Esophagus muscularis mucosa (tissue), 4 donors: ENCODE measurements around the gene GSTO2. TPM values are rescaled to one million over a fixed set of nuclear protein-coding genes. Genes with fewer than 3 reads are reported as not detected.
"Not testable (repeated sequence)": the region's sequence is repeated elsewhere in the genome, so short reads cannot be mapped to it uniquely, and the experiment has no call there.

Experiments
- DNase-seq: peaks from one replicate; pipeline ENCODE4 v3.0.0-alpha.2; 2017; ENCODE audit errors: extremely low spot score
- H3K27ac ChIP-seq, 4 donors: fragments of 200-600 bp; sonication (generic); replicated peaks in 1 of 4; 1 replicate in 3 of 4; 2 replicates in 1 of 4; pipeline ENCODE4 v1.5.1; 2016 to 2019; ENCODE audit warnings: mild to moderate bottlenecking in 1 of 4
- H3K27me3 ChIP-seq, 4 donors: fragments of 200-600 bp; sonication (generic); one replicate each; pipeline versions ENCODE4 v1.5.1 to v1.6.0; 2016 to 2019
- H3K36me3 ChIP-seq, 4 donors: fragments of 200-600 bp; sonication (generic); one replicate each; pipeline ENCODE4 v1.5.1; 2016 to 2019
- H3K4me1 ChIP-seq, 4 donors: fragments of 200-600 bp; sonication (generic); one replicate each; pipeline ENCODE4 v1.5.1; 2016 to 2019
- H3K4me3 ChIP-seq, 4 donors: fragments of 200-600 bp; sonication (generic); 1 replicate in 2 of 4; 2 replicates in 2 of 4; pipeline ENCODE4 v1.5.1; 2016 to 2019; ENCODE audit warnings: mild to moderate bottlenecking in 4 of 4, moderate library complexity in 1 of 4
- H3K9me3 ChIP-seq, 4 donors: fragments of 200-600 bp; sonication (generic); 1 replicate in 3 of 4; 2 replicates in 1 of 4; pipeline ENCODE4 v1.5.1; 2016 to 2019
- EP300 ChIP-seq: sonication (generic); formaldehyde crosslinking; IDR thresholded peaks from one replicate; pipeline ENCODE4 v1.6.1; 2017; ENCODE audit warnings: antibody characterized with exemption
- POLR2A ChIP-seq: fragments of 450-650 bp; IDR thresholded peaks from one replicate; pipeline ENCODE4 v1.6.1; 2017; ENCODE audit warnings: antibody characterized with exemption, moderate library complexity, mild to moderate bottlenecking, low read depth
- POLR2AphosphoS5 ChIP-seq, 2 donors: sonication (generic); formaldehyde crosslinking; IDR thresholded peaks; one replicate each; pipeline ENCODE4 v1.6.1; 2017; ENCODE audit warnings: antibody characterized with exemption in 2 of 2
- WGBS: methylation state at CpG from one replicate; pipeline ENCODE4 v1.1.5; 2018; 5-methylcytosine and 5-hydroxymethylcytosine counted together
- intact Hi-C: fragments of 100-400 bp; cut with DNase I; formaldehyde crosslinking; loops from one replicate; pipeline ENCODE4 v1.15.1; 2023
- total RNA-seq, 4 donors: library from RNA; depleted of rRNA; stranded (reverse); fragments of >200 nt; gene quantifications; one replicate each; pipeline versions ENCODE4 v1.1.0 to v1.2.1, GENCODE V29; 2016
- TF ChIP-seq, protein P1 (sequence below), 3 experiments: fragments of 200-600 bp in 2 of 3; fragments of 450-650 bp in 1 of 3; sonication (generic) in 2 of 3; IDR thresholded peaks; one replicate each; pipeline ENCODE4 v1.5.1; 2017 to 2019; ENCODE audit warnings: antibody characterized with exemption in 3 of 3, mild to moderate bottlenecking in 2 of 3, moderate library complexity in 1 of 3

Gene GSTO2
- total RNA-seq, 4 donors from 2014 or later, result 0.42 to 0.99 (median 0.63) TPM

DNA sequence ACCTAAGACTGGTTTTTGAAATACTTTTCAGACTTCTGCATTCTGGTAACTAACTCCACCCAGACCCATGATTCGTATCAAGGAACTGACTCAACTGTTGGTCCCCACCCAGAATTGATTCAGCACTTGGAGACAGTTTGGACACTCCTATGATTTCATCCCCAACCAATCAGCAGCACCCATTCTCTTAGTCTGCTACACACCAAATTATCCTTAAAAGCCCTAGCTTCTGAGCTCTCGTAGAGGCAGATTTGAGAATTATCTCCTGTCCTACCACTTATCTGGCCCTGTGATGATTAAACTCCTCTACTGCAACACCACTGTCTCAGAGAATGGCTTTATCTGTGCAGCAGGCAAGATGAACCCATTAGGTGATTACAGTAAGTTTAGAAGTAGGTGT is 22.0 kb upstream of the GSTO2 start:
- TF ChIP-seq POLR2AphosphoS5 (IDR thresholded peaks at IDR 0.05) (no peak), POLR2A (no peak), EP300 (no peak)
- TF ChIP-seq, protein P1, sequence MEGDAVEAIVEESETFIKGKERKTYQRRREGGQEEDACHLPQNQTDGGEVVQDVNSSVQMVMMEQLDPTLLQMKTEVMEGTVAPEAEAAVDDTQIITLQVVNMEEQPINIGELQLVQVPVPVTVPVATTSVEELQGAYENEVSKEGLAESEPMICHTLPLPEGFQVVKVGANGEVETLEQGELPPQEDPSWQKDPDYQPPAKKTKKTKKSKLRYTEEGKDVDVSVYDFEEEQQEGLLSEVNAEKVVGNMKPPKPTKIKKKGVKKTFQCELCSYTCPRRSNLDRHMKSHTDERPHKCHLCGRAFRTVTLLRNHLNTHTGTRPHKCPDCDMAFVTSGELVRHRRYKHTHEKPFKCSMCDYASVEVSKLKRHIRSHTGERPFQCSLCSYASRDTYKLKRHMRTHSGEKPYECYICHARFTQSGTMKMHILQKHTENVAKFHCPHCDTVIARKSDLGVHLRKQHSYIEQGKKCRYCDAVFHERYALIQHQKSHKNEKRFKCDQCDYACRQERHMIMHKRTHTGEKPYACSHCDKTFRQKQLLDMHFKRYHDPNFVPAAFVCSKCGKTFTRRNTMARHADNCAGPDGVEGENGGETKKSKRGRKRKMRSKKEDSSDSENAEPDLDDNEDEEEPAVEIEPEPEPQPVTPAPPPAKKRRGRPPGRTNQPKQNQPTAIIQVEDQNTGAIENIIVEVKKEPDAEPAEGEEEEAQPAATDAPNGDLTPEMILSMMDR (IDR thresholded peaks at IDR 0.05), result no peak
- Histone ChIP-seq H3K27ac (no peak overlapping the region), H3K4me1 (no peaks in the 10 kb centered on the region), H3K4me3 (no peak overlapping the region), H3K9me3 (no peaks in the 10 kb centered on the region), H3K27me3 (no peaks in the 10 kb centered on the region), H3K36me3 (no peaks in the 10 kb centered on the region)
- 41% methylated on average over 2 of the region's 2 CpGs for WGBS
- DNase-seq, result no peak
- intact Hi-C loops, result no loop called here

DNA sequence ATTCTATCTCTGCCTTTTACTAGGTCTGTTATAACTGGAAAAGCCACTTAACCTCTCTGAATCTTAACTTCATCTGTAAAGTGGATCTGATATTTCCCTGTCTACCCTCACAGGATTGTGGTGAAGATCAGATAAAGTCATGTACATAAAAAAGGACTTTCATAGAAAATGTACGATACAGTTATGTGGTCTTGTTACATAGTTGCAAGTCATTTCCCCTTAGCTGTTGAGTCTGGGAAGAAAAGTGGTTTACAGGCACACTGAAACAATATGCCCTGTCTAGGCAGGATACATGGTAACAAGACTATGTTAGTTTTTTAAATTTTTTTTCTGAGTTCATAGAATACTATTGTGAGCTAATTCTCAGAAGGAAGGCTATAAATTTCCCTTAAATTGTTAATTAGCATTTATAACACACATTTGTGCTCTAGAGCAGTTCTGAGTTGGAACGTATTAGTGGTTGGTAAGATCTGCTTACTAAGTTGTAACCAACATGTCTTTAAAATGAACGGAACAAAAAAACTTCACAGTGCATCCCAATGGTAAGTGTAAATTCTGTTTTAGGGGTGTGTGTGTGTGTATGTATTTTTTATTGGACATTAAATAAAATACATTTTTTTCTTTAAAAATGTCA is 21.4 kb upstream of the GSTO2 start:
- TF ChIP-seq POLR2A (no peak), POLR2AphosphoS5 (IDR thresholded peaks at IDR 0.05) (no peak), EP300 (no peak)
- TF ChIP-seq, protein P1 (IDR thresholded peaks at IDR 0.05), result no peak
- Histone ChIP-seq H3K4me3 (no peak overlapping the region), H3K36me3 (no peaks in the 10 kb centered on the region), H3K27me3 (no peaks in the 10 kb centered on the region), H3K9me3 (no peaks in the 10 kb centered on the region), H3K4me1 (no peaks in the 10 kb centered on the region), H3K27ac (no peak overlapping the region)
- no peak for DNase-seq
- intact Hi-C loops, result no loop called here
- WGBS, result 80% methylated on average over 3 of the region's 3 CpGs

DNA sequence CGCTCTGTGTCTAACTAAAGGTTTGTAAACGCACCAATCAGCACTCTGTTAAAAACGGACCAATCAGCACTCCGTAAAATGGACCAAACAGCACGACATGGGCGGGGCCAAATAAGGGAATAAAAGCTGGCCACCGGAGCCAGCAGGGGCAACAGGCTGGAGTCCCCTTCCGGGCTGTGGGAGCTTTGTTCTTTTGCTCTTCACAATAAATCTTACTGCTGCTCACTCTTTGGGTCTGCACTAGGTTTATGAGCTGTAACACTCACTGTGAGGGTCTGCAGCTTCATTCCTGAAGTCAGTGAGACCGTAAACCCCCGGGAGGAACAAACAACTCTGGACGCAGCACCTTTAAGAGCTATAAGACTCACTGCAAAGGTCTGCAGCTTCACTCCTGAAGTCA is 20.1 kb upstream of the GSTO2 start:
- intact Hi-C loops, H3K4me3 ChIP-seq, H3K9me3 ChIP-seq, H3K4me1 ChIP-seq, H3K36me3 ChIP-seq, H3K27me3 ChIP-seq, DNase-seq, H3K27ac ChIP-seq: not testable (repeated sequence)
- 93% methylated on average over 11 of the region's 11 CpGs for WGBS

DNA sequence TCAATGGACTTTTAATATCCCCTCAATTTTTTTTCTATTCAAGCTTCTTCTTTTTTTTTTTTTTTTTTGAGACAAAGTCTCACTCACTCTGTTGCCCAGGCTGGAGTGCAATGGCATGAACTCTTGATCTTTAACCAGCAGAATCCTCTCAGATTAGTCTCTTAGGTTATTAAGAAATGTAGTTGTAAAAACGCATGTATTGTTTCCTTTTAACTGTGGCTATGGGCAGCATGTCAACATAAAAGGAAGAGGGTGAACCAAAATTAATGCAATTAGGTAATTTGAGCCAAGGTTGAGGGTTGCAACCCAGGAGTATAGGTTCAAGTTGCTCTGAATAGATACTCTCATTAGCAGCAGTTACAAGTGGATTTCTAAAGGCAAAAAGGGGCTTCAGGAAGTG is 18.6 kb upstream of the GSTO2 start:
- WGBS, result 79% methylated on average over 1 of the region's 1 CpG

DNA sequence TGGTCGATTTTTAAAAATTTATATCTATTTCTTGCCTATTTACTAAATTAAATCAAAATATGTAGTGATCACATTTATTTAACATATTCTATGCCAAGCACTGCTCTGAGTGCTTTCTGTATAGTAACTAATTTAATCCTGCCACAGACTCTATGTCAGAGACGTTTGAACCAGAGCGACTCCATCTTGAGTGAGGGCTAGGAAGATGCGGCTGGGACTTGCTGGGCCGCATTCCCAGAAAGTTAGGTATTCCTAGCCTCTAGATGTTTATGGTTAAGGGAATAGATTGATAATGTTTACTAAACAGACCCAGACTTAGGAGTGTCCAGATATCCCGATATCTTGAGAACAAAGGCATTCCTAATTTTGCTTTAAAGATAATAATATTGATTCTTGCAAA is 17.5 kb upstream of the GSTO2 start:
- TF ChIP-seq POLR2AphosphoS5 (IDR thresholded peaks at IDR 0.05) (no peak), EP300 (no peak), POLR2A (no peak)
- TF ChIP-seq, protein P1 (IDR thresholded peaks at IDR 0.05), result no peak
- H3K27ac ChIP-seq, result no peak overlapping the region
- no peak for DNase-seq
- H3K36me3 ChIP-seq, result no peaks in the 10 kb centered on the region
- intact Hi-C loops, result no loop called here
- WGBS, result 96% methylated on average over 6 of the region's 6 CpGs
- H3K27me3 ChIP-seq, result no peaks in the 10 kb centered on the region
- peaks cover 4 to 19% (median 17%) of the 10 kb centered on the region in 4 donors for H3K4me1 ChIP-seq
- H3K9me3 ChIP-seq, result no peaks in the 10 kb centered on the region
- H3K4me3 ChIP-seq, result no peak overlapping the region

More for the DNA sequence above, 18.6 kb upstream of the GSTO2 start:
- intact Hi-C loops, result no loop called here
- H3K4me1 ChIP-seq, result peaks cover 0 to 11% (median 9%) of the 10 kb centered on the region in 4 donors
- H3K27me3 ChIP-seq, result no peaks in the 10 kb centered on the region
- TF ChIP-seq POLR2AphosphoS5 (IDR thresholded peaks at IDR 0.05) (no peak), POLR2A (no peak), EP300 (no peak)
- TF ChIP-seq, protein P1 (IDR thresholded peaks at IDR 0.05), result no peak
- H3K27ac ChIP-seq, result no peak overlapping the region
- no peak for DNase-seq
- H3K4me3 ChIP-seq, result no peak overlapping the region
- no peaks in the 10 kb centered on the region for H3K9me3 ChIP-seq
- no peaks in the 10 kb centered on the region for H3K36me3 ChIP-seq
